Skeletal muscle tissue (tissue), 4 donors: ENCODE data around the gene SFTA2. TPM values are rescaled to one million over a fixed set of nuclear protein-coding genes. Genes with fewer than 3 reads are reported as not detected.
"Not testable (repeated sequence)": the region's sequence is repeated elsewhere in the genome, so short reads cannot be mapped to it uniquely, and the experiment has no call there.

Experiments
- H3K27ac ChIP-seq: one replicate; pipeline ENCODE4 v1.7.0; 2013; ENCODE audit warnings: mild to moderate bottlenecking, low read depth, low read length, inconsistent platforms
- H3K27me3 ChIP-seq, 3 donors: one replicate each; pipeline ENCODE4 v1.7.0; 2013; ENCODE audit warnings: low read length in 3 of 3; ENCODE audit not compliant: control insufficient read depth in 3 of 3, insufficient read depth in 3 of 3
- H3K36me3 ChIP-seq, 3 donors: one replicate each; pipeline ENCODE4 v1.7.0; 2013; ENCODE audit warnings: low read length in 3 of 3; ENCODE audit not compliant: control insufficient read depth in 3 of 3, insufficient read depth in 3 of 3
- H3K4me1 ChIP-seq, 3 donors: one replicate each; pipeline ENCODE4 v1.7.0; 2013; ENCODE audit warnings: low read length in 3 of 3, mild to moderate bottlenecking in 3 of 3; ENCODE audit not compliant: control insufficient read depth in 3 of 3, insufficient read depth in 3 of 3
- H3K4me3 ChIP-seq, 3 donors: one replicate each; pipeline ENCODE4 v1.7.0; 2013; ENCODE audit warnings: low read length in 3 of 3
- H3K9ac ChIP-seq, 3 donors: one replicate each; pipeline ENCODE4 v1.7.0; 2013; ENCODE audit warnings: low read length in 3 of 3, mild to moderate bottlenecking in 3 of 3, moderate library complexity in 2 of 3, low read depth in 1 of 3
- H3K9me3 ChIP-seq, 3 donors: one replicate each; pipeline ENCODE4 v1.7.0; 2013; ENCODE audit warnings: low read length in 3 of 3; ENCODE audit not compliant: control insufficient read depth in 3 of 3
- total RNA-seq: library from RNA; depleted of rRNA; stranded (reverse); fragments of >200 nt; gene quantifications from one replicate; pipeline ENCODE4 v1.2.3, GENCODE V29; 2014
- donor health status: Osteomylitis.

SFTA2 gene
- total RNA-seq, 1 donor from 2014 or later, result not detected

DNA sequence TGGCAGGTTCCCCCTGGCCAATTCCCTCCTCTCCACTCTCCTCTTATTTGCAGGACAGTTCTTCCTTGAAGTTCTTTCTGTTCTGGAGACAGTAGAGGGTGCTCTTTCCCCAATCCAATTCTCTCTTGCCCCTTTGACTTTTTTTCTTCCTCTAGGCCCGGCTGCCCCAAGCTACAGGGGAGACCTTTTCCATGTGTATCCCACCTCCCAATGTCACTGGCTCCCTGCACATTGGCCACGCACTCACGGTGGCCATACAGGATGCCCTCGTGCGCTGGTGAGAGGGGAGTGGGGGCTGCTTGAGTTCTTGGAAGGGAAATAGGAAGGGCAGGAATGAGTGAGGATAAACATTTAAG, 16.4 kb downstream of the SFTA2 start:
- Histone ChIP-seq H3K27ac (peak overlapping the region; percentile 93), H3K4me1 (peaks cover 24 to 32% (median 32%) of the 10 kb centered on the region in 3 donors), H3K9me3 (no peaks in the 10 kb centered on the region), H3K36me3 (peaks cover 44 to 56% (median 49%) of the 10 kb centered on the region in 3 donors), H3K4me3 (peak overlapping the region in 2 of 3 donors; percentile 41 to 83), H3K9ac (peak overlapping the region; percentile 63 to 96 (median 94)), H3K27me3 (no peaks in the 10 kb centered on the region)

DNA sequence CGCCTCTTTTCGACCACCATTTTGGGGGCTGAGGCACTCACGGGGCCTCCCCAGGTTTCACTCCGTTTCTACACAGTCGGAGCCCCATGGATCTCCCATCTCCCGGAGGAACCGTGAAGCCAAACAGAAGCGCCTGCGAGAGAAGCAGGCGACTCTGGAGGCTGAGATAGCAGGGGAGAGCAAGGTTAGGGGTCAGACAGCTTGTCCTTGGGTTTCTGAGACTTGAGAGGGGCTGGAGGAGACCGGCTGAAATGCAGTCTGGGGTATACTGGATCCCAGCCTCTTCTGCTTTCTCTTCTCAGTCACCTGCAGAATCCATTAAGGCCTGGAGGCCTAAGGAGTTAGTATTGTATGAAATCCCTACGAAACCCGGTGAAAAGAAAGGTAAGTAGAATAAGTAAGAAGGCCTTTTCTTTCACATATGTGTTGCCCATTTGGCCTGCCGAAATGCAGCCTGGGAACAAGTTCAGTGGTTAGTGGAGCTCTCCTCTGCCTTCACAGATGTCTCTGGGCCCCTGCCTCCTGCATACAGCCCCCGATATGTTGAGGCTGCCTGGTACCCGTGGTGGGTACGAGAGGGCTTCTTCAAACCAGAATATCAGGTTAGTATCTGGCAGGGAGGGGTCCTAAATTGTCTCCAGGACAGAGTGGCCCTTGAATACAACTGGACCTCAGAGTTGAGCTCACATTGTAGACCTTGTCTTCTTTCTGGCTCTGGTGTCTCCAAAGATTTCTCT, 16.9 kb downstream of the SFTA2 start:
- H3K4me1 ChIP-seq, result peaks cover 24 to 32% (median 32%) of the 10 kb centered on the region in 3 donors
- peaks cover 43 to 54% (median 48%) of the 10 kb centered on the region in 3 donors for H3K36me3 ChIP-seq
- H3K27me3 ChIP-seq, result no peaks in the 10 kb centered on the region
- peak overlapping the region; percentile 94 to 96 (median 95) for H3K9ac ChIP-seq
- H3K27ac ChIP-seq, result peak overlapping the region; percentile 93
- H3K4me3 ChIP-seq, result peak overlapping the region; percentile 78 to 86 (median 83)
- H3K9me3 ChIP-seq, result no peaks in the 10 kb centered on the region

DNA sequence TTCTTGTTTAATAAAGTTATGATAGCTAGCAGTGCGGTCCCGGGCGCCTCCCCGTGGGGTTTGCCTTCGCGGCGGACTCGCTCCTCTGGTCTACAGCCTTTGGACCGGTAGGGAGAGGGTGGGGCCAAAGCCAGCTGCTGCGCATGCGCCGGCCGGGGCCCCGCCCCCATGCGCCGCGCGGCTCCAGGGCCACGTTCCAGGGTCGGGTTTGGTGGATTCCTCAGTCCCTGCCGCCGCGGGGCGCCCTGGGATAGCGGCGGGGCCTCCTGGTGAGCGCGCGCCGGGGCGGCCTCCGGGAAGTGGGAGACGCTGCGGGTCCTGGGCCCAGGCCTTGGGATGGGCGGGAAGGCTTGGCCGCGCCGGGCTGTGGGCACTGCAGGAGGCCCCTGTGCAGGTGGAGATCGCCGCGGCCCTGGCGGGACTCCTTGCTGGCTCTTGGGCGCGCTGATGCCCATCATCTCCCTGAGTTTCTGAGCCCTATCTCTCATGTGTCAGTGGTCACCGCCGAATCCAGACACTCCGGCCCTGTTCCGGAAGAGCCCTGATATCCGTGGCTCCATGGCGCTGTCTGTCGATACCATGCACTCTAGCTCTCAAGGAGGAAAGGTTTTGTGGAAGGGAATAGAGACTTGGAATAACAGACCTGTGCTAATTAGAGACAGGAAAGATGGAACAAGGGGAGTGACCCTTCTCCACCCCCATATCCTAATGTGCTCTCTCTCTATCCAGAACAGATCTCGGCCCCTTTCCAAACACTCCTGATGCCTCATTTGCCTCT, 17.7 kb downstream of the SFTA2 start, which contains the start of gene VARS2:
Gene VARS2 (plus strand): TSS at position 163 of the 778 bp plus-strand sequence. CDS start 599 bp downstream, at position 762.
- Histone ChIP-seq H3K27me3 (no peaks in the 10 kb centered on the region), H3K4me1 (peaks cover 24 to 34% (median 33%) of the 10 kb centered on the region in 3 donors), H3K9ac (peak within 1 kb of the TSS; percentile 94 to 96 (median 95)), H3K27ac (peak within 1 kb of the TSS; percentile 93), H3K36me3 (peaks cover 38 to 53% (median 46%) of the 10 kb centered on the region in 3 donors), H3K4me3 (peak within 1 kb of the TSS; percentile 78 to 86 (median 83)), H3K9me3 (no peaks in the 10 kb centered on the region)

DNA sequence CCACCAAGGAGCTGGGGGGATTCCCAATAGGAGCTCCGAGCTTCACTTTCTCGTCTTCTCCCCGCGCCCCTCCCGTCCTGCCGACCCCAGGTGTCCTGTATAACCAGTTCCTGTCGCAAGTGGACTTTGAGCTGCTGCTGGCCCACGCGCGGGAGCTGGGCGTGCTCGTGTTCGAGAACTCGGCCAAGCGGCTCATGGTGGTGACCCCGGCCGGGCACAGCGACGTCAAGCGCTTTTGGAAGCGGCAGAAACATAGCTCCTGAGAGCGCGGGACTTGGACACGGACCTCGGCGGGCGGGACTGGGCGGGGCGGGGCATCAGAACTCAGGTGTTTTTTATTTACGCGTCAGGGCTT, 18.3 kb downstream of the SFTA2 start:
- peak overlapping the region; percentile 93 for H3K27ac ChIP-seq
- peaks cover 34 to 50% (median 43%) of the 10 kb centered on the region in 3 donors for H3K36me3 ChIP-seq
- H3K9me3 ChIP-seq, result no peaks in the 10 kb centered on the region
- peaks cover 30 to 40% (median 38%) of the 10 kb centered on the region in 3 donors for H3K4me1 ChIP-seq
- peak overlapping the region; percentile 78 to 86 (median 83) for H3K4me3 ChIP-seq
- peak overlapping the region; percentile 82 to 96 (median 94) for H3K9ac ChIP-seq
- H3K27me3 ChIP-seq, result no peaks in the 10 kb centered on the region

DNA sequence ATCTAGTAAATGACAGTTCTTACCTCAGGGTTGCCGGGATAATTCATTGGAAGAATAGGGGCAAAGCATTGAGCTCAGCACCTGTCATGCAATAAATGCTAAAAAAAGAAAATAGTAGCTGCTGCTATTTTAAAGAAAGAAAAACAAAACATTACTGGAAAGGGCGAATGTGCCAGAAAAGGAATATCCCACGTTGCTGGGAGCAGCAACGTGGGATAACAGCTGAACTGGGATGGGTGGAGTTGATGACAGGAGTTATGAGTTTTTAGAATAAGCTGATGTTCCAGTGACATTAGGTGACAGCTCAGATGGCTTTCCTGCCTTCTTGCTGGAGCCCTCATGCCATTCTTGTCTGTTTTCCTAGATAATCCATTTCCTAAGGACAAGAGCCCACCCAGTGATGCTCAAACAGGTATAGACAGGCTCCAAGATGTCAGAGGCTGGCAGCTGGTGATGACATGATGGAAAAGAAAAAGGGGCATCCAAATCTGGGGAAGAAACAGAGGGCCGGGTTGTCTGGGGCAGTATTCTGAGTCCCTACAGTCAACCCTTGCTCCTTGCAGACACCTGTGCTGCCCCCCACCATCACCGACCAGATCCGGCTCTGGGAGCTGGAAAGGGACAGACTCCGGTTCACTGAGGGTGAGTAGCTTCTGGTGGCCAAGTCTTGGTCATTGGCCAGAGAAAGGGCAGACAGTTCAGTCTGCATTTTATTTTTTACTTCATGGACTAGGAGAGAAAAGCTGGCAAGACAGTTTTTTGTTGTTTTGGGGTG, 19.0 kb downstream of the SFTA2 start:
- Histone ChIP-seq H3K27ac (peak overlapping the region; percentile 93), H3K27me3 (no peaks in the 10 kb centered on the region), H3K9me3 (no peaks in the 10 kb centered on the region), H3K9ac (peak overlapping the region in 2 of 3 donors; percentile 94 to 96), H3K36me3 (peaks cover 30 to 45% (median 37%) of the 10 kb centered on the region in 3 donors), H3K4me1 (peaks cover 34 to 43% (median 42%) of the 10 kb centered on the region in 3 donors), H3K4me3 (peak overlapping the region; percentile 78 to 86 (median 83))

DNA sequence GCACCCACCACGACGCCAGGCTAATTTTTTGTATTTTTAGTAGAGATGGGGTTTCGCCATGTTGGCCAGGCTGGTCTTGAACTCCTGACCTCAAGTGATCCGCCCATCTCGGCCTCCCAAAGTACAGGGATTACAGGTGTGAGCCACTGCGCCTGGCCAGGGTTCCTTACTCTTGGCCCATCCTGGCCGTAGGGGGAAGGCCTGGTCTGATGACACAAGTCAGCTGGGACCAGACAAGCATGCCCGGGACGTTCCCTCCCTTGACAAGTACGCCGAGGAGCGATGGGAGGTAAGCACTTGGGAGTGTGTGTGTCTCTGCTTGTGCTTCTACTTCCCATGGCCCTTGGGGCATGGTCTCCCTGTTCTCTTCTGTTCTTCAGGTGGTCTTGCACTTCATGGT, 21.5 kb downstream of the SFTA2 start:
- Histone ChIP-seq H3K36me3 (peaks cover 21 to 32% (median 29%) of the 10 kb centered on the region in 3 donors), H3K4me1 (peaks cover 28 to 33% (median 29%) of the 10 kb centered on the region in 3 donors)
- H3K9ac ChIP-seq, H3K27ac ChIP-seq, H3K9me3 ChIP-seq, H3K4me3 ChIP-seq, H3K27me3 ChIP-seq: not testable (repeated sequence)

DNA sequence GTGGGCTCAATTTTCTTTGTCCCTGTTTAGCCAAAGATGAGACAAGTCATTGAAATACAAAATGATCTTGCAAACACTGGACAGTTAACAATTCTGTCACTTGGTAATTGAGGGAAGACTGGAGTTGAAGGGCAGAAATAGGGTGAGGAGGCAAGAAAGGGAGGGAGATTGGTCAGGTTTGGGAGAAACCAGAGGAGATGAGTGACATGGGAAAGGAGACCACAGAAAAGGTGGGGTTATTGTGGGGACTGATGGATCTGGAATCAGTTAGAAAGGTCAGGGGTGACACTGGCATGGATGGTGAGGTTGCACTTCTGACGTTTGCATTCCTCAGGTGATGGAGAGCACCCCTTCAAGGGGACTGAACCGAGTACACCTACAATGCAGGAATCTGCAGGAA, 23.3 kb downstream of the SFTA2 start:
- Histone ChIP-seq H3K9me3 (no peaks in the 10 kb centered on the region), H3K27ac (no peak overlapping the region), H3K36me3 (peaks cover 21 to 32% (median 29%) of the 10 kb centered on the region in 3 donors), H3K4me1 (peaks cover 16 to 19% (median 17%) of the 10 kb centered on the region in 3 donors), H3K9ac (peak overlapping the region; percentile 84 to 94 (median 88)), H3K4me3 (peak overlapping the region; percentile 94 to 98 (median 94)), H3K27me3 (no peaks in the 10 kb centered on the region)

DNA sequence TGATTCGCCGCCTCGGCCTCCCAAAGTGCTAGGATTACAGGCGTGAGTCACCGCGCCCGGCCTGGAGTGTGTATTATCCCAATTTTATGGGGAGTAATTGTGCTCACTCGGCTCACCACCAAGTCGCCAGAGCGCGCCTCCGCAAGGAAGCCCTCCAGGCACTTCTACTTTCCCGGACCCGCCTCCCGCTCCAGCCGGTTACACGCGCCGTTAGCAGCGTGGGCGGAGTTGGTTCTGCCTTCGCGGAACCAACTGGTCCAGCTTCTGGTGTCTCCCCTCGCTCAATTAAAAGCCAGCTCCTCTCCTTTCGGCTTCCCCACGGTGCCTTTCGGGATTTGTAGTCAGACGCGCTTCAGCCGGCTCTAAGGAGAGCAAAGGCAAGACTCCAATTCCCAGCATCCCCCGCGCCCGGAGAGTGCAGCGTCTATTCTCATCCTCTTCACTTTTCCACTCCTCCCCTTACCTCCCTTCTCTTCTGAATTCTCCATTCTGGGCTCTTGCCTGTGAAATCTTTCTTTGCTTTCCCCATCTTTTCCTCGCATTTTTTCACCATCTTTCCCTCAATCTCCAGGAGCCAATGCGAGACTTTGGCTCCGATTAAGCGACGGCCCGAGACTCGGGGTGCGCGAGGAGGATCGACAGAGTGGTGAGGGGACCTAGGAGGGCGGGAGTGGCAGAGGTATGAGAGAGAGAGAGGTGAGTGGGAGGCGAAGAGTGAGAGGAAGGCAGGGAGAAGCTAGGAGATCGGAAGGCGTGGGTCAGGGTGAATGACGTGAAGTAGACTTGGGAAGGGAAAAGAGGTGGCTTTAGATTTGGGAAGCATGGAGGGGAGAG, 24.0 kb downstream of the SFTA2 start, which contains the start of gene GTF2H4:
Gene GTF2H4 (plus strand): TSS at position 450 of the 834 bp plus-strand sequence.
- peaks cover 10 to 12% (median 10%) of the 10 kb centered on the region in 3 donors for H3K4me1 ChIP-seq
- H3K4me3 ChIP-seq, result peak within 1 kb of the TSS; percentile 94 to 98 (median 94)
- peaks cover 19 to 32% (median 29%) of the 10 kb centered on the region in 3 donors for H3K36me3 ChIP-seq
- H3K27ac ChIP-seq, result peak within 1 kb of the TSS; percentile 55
- H3K27me3 ChIP-seq, result no peaks in the 10 kb centered on the region
- no peaks in the 10 kb centered on the region for H3K9me3 ChIP-seq
- H3K9ac ChIP-seq, result peak within 1 kb of the TSS; percentile 84 to 94 (median 88)
